ENCODE measurements around the gene ABCA9.
"Not testable (repeated sequence)": the region's sequence is repeated elsewhere in the genome, so short reads cannot be mapped to it uniquely, and the experiment has no call there.

ABCA9 gene

DNA sequence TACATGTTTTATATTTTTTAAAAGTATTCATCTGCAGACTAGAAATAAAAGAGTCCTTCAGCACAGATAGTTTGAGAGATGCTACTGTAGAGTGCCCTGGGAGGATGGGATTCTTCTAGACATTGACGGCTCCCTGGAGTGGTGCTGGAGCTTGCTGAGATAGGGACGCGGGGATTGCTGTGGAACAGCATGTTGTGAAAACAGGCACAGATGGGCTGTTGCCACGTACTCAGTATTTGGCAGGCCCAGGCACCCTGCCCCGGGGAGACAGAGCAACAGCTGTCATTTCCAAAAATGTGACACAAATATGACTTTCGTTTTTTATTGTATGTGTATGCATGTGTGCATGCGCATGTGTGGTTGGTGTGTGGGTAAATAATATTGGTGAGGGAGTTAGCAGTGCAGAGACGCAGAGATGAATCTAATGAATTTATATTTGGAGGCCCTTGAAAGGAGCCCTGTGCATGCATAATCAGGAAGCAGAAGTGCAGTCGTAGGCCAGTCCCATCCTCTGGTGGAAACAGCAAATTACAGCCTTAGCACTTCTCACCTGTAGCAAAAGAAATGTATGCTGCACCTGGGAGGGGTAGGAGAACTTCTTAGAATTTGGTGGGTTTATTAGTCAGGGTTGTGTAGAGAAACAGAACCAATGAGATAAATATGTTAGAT lies 99.4 kb downstream of the ABCA9 start:
- no peaks in the 10 kb centered on the region for H3K36me3 ChIP-seq
- H3K4me1 ChIP-seq: no peaks in the 10 kb centered on the region
- no peaks in the 10 kb centered on the region for H3K9me3 ChIP-seq
- intact Hi-C loops (cut with DNase I; ENCODE audit: low total_unique reads): no loop called here
- no peak overlapping the region for H3K27ac ChIP-seq
- no peak for DNase-seq
- H3K4me3 ChIP-seq: no peak overlapping the region
- no peaks in the 10 kb centered on the region for H3K27me3 ChIP-seq
- TF ChIP-seq, protein P1, sequence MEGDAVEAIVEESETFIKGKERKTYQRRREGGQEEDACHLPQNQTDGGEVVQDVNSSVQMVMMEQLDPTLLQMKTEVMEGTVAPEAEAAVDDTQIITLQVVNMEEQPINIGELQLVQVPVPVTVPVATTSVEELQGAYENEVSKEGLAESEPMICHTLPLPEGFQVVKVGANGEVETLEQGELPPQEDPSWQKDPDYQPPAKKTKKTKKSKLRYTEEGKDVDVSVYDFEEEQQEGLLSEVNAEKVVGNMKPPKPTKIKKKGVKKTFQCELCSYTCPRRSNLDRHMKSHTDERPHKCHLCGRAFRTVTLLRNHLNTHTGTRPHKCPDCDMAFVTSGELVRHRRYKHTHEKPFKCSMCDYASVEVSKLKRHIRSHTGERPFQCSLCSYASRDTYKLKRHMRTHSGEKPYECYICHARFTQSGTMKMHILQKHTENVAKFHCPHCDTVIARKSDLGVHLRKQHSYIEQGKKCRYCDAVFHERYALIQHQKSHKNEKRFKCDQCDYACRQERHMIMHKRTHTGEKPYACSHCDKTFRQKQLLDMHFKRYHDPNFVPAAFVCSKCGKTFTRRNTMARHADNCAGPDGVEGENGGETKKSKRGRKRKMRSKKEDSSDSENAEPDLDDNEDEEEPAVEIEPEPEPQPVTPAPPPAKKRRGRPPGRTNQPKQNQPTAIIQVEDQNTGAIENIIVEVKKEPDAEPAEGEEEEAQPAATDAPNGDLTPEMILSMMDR (IDR thresholded peaks at IDR 0.05): no peak

DNA sequence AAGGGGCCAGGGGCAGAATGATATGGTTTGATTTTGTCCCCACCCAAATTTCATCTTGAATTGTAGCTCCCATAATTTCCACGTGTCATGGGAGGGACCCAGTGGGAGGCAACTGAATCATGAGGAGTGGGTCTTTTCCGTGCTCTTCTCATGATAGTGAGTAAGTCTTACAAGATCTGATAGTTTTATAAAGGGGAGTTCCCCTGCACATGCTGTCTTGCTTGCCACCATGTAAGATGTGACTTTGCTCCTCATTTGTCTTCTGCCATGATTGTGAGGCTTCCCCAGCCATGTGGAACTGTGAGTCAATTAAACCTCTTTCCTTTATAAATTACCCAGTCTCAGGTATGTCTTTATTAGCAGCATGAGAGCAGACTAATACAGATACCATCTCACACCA lies 101.6 kb downstream of the ABCA9 start:
- H3K4me3 ChIP-seq; H3K36me3 ChIP-seq; H3K4me1 ChIP-seq; H3K9me3 ChIP-seq; H3K27ac ChIP-seq; DNase-seq; H3K27me3 ChIP-seq; intact Hi-C loops (cut with DNase I; ENCODE audit: low total_unique reads): not testable (repeated sequence)

DNA sequence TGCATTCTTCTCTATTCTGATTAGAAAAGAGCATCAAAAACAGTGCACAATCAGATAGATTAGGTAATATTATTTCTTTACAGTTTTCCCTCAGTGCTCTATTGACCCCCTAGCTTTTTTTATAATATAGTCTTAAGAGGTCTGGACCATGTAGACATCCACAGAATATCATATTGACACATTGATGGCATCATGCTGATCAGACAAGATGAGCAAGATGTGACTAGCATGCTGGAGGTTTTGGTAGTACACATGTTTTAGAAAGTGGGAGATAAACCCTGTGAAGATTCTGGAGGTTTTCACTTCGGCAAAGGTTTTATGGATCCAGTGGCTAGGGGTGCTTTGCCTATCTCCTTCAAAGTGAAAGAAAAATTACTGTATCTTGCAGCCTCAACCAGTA lies 102.8 kb downstream of the ABCA9 start:
- TF ChIP-seq, protein P1 (IDR thresholded peaks at IDR 0.05): no peak
- Histone ChIP-seq H3K36me3 (no peaks in the 10 kb centered on the region), H3K4me3 (no peak overlapping the region), H3K27ac (no peak overlapping the region), H3K27me3 (no peaks in the 10 kb centered on the region), H3K9me3 (no peaks in the 10 kb centered on the region), H3K4me1 (peaks cover 0 to 9% (median 0%) of the 10 kb centered on the region in 4 donors)
- DNase-seq: no peak
- intact Hi-C loops (cut with DNase I; ENCODE audit: low total_unique reads): no loop called here

DNA sequence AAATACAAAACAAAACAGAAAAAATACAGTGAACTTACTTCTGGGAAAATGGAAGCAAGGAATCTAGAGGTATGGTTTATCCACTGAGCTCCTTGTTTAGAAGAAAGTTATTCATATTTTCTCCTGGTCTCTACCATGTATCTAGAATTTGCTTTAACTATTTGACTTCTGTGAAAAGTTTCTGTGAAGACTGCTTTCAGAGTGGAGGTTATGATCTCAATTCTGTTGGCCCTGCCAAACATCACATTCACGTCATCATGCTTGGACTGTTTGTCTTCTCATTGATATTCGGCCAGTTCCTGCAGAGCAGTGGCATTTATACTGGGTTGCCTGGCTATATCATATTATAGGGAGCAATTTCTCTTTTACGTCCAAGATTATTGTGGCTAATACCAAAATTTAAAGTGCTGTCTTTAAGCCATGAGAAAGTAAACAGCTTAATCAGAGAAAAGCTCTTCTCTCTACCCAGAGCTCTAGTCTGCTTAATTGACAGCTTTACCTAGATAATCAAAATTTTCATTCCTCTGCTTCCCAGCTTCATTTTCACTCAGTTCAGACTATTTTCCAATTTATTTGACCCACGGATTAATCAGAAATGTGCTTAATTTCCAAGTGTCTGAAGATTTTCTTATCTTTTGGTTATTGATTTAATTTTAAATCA lies 105.4 kb downstream of the ABCA9 start, which contains the start of gene ABCA8:
TSS of gene ABCA8 (minus strand) at position 212 of the 661 bp plus-strand sequence. CDS start 13,358 bp downstream, outside the sequence.
- TF ChIP-seq, protein P1 (IDR thresholded peaks at IDR 0.05): no peak
- DNase-seq: peak in 1 of 2 donors; percentile 40
- no peaks in the 10 kb centered on the region for H3K9me3 ChIP-seq
- H3K4me1 ChIP-seq: peaks cover 0 to 9% (median 0%) of the 10 kb centered on the region in 4 donors
- no peaks in the 10 kb centered on the region for H3K27me3 ChIP-seq
- no peaks in the 10 kb centered on the region for H3K36me3 ChIP-seq
- H3K4me3 ChIP-seq: peak within 1 kb of the TSS; percentile 5 to 18
- H3K27ac ChIP-seq: peak within 1 kb of the TSS in 1 of 2 donors; percentile 28
- intact Hi-C loops (cut with DNase I; ENCODE audit: low total_unique reads): no loop called here

DNA sequence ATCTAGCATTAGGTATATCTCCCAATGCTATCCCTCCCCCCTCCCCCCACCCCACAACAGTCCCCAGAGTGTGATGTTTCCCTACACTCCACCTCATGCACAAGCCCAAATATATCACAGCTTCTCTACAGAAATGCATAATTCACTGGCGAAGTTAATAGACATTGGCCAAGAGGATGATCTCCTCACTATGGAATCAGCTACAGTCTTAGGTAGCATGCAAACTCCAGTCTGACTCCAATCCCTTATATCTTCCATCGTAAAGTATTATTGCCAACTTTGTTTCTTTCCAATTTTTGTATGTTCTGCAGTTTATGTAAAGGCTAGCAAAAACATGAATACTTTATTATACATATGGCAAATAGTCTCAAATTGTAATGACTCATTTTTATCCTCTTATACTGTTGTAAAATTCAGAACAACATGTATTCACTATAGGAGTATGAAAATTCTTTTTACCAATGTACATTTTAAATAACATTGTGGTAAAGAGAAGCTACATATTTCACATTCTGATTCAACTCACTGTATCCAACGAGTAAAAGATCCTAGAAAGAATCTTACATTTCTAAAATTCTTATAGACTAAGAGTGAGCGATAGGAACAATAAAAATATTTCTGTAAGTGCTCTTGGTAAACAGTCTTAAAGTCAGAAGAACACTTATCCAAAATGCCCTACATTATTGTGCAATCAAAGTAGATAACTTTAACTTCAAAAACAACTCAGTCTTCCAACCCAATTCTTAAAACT lies 106.4 kb downstream of the ABCA9 start:
- TF ChIP-seq, protein P1 (IDR thresholded peaks at IDR 0.05): no peak
- no peak for DNase-seq
- no peaks in the 10 kb centered on the region for H3K27me3 ChIP-seq
- intact Hi-C loops (cut with DNase I; ENCODE audit: low total_unique reads): no loop called here
- no peaks in the 10 kb centered on the region for H3K9me3 ChIP-seq
- peak overlapping the region in 1 of 2 donors; percentile 28 for H3K27ac ChIP-seq
- peak overlapping the region; percentile 5 to 18 for H3K4me3 ChIP-seq
- H3K4me1 ChIP-seq: peaks cover 0 to 9% (median 0%) of the 10 kb centered on the region in 4 donors
- H3K36me3 ChIP-seq: no peaks in the 10 kb centered on the region

Data from tibial artery (tissue), 4 donors.